GM12865 (cell line): ENCODE measurements around the gene KRT3.

Experiments
- DNase-seq: peaks from one replicate; pipeline ENCODE4 v3.0.0; 2010; ENCODE audit warnings: low read depth
- H3K4me3 ChIP-seq: 2 replicates; pipeline ENCODE4 v1.5.1; 2011; ENCODE audit warnings: mild to moderate bottlenecking, low read depth, low read length, control low read depth
- CTCF ChIP-seq: IDR thresholded peaks from 2 replicates; pipeline ENCODE4 v1.5.1; 2011; ENCODE audit warnings: low read length, control low read depth, low read depth, inconsistent platforms; ENCODE audit not compliant: insufficient read depth; ENCODE audit errors: missing control alignments

Gene KRT3

GRCh38 chr12:52817699-52818238, 21.9 kb upstream of the KRT3 start:
- TF ChIP-seq CTCF: no peak

GRCh38 chr12:52817003-52817698, 21.2 kb upstream of the KRT3 start:
- H3K4me3 ChIP-seq: no peak overlapping the region
- DNase-seq: no peak
- TF ChIP-seq CTCF: no peak

More at GRCh38 chr12:52817699-52818238, 21.9 kb upstream of the KRT3 start:
- no peak overlapping the region for H3K4me3 ChIP-seq
- no peak for DNase-seq

- no peak overlapping the region for H3K4me3 ChIP-seq
- no peak for TF ChIP-seq CTCF
- no peak for DNase-seq
Observed at GRCh38 chr12:52815676-52816588, 20.0 kb upstream of the KRT3 start.

GRCh38 chr12:52815161-52815560, 19.2 kb upstream of the KRT3 start:
- no peak for TF ChIP-seq CTCF
- H3K4me3 ChIP-seq: no peak overlapping the region
- DNase-seq: no peak

- DNase-seq: no peak
- no peak for TF ChIP-seq CTCF
- H3K4me3 ChIP-seq: no peak overlapping the region
Observed at GRCh38 chr12:52814710-52815155, 18.8 kb upstream of the KRT3 start.

- DNase-seq: no peak
- no peak for TF ChIP-seq CTCF
Observed at GRCh38 chr12:52813885-52814709, 18.2 kb upstream of the KRT3 start, which contains the start of gene KRT4. Gene KRT4 (minus strand): TSS chr12:52814116. CDS start chr12:52814058, 58 bp downstream.

More at GRCh38 chr12:52813885-52814709, 18.2 kb upstream of the KRT3 start, which contains the start of gene KRT4:
- H3K4me3 ChIP-seq: no peak within 1 kb of the TSS
